PFSK-1 (cell line): Measurements from ENCODE around the gene MCUB.

Source experiments
- FOXP2 ChIP-seq: optimal IDR thresholded peaks from 2 replicates; pipeline ENCODE3; 2011; ENCODE audit warnings: borderline replicate concordance, control low read depth, inconsistent platforms; ENCODE audit not compliant: insufficient read depth; ENCODE audit errors: extremely low read length, extremely low read depth
- POLR2AphosphoS5 ChIP-seq: IDR thresholded peaks from 2 replicates; pipeline ENCODE4 v1.6.1; 2012; ENCODE audit warnings: low read depth, mild to moderate bottlenecking, control low read depth, low read length, moderate library complexity
- SIN3A ChIP-seq: IDR thresholded peaks from 2 replicates; pipeline ENCODE4 v1.6.1; 2012; ENCODE audit warnings: mild to moderate bottlenecking, low read length, moderate library complexity, borderline replicate concordance; ENCODE audit not compliant: insufficient read depth
- TAF1 ChIP-seq: IDR thresholded peaks from 2 replicates; pipeline ENCODE4 v1.6.1; 2012; ENCODE audit warnings: low read length, control low read depth, borderline replicate concordance; ENCODE audit not compliant: insufficient read depth
- TF ChIP-seq, protein P1 (sequence below), 2 experiments: IDR thresholded peaks; 2 replicates each; pipeline versions ENCODE4 v1.6.1 to v1.8.0; 2011 to 2012; ENCODE audit warnings: low read depth in 2 of 2, low read length in 2 of 2, control low read depth in 1 of 2, inconsistent platforms in 1 of 2, mild to moderate bottlenecking in 1 of 2, moderate library complexity in 1 of 2; ENCODE audit not compliant: insufficient read depth in 1 of 2

DNA sequence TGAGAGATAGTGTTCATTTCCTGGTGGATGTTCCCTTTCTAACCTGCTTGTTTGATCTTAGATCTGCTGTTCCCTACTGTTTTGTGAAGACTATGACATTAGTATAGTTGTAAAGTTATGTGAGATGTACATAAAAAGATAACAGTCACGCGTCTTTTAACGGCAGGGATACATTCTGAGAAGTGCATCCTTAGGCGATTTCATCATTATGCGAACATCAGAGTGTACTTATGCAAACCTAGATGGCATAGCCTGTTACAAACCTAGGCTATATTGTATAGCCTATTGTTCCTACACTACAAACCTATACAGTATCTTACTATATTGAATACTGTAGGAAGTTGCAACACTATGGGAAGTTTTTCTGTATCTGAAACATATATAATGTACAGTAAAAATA is 50.4 kb downstream of the MCUB start:
- TF ChIP-seq POLR2AphosphoS5 (no peak), TAF1 (no peak), SIN3A (no peak), FOXP2 (no peak)
- TF ChIP-seq, protein P1, sequence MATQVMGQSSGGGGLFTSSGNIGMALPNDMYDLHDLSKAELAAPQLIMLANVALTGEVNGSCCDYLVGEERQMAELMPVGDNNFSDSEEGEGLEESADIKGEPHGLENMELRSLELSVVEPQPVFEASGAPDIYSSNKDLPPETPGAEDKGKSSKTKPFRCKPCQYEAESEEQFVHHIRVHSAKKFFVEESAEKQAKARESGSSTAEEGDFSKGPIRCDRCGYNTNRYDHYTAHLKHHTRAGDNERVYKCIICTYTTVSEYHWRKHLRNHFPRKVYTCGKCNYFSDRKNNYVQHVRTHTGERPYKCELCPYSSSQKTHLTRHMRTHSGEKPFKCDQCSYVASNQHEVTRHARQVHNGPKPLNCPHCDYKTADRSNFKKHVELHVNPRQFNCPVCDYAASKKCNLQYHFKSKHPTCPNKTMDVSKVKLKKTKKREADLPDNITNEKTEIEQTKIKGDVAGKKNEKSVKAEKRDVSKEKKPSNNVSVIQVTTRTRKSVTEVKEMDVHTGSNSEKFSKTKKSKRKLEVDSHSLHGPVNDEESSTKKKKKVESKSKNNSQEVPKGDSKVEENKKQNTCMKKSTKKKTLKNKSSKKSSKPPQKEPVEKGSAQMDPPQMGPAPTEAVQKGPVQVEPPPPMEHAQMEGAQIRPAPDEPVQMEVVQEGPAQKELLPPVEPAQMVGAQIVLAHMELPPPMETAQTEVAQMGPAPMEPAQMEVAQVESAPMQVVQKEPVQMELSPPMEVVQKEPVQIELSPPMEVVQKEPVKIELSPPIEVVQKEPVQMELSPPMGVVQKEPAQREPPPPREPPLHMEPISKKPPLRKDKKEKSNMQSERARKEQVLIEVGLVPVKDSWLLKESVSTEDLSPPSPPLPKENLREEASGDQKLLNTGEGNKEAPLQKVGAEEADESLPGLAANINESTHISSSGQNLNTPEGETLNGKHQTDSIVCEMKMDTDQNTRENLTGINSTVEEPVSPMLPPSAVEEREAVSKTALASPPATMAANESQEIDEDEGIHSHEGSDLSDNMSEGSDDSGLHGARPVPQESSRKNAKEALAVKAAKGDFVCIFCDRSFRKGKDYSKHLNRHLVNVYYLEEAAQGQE (IDR thresholded peaks at IDR 0.05; ENCODE audit: insufficient read depth in 1 of 2, low read depth in 2 of 2, low read length in 2 of 2) = no peak
